ENCODE measurements around the gene KRTAP6-3. TPM values are rescaled to one million over a fixed set of nuclear protein-coding genes. Genes with fewer than 3 reads are reported as not detected.

KRTAP6-3 gene
- total RNA-seq (not detected), polyA plus RNA-seq (not detected)

- POLR2A ChIA-PET: no interaction called here
- Mint-ChIP-seq H3K36me3 (no peaks in the 10 kb centered on the region), H3K4me1 (no peaks in the 10 kb centered on the region), H3K9me3 (peaks cover 0 to 3% (median 2%) of the 10 kb centered on the region in 5 donors), H3K27ac (no peak within 1 kb of the TSS), H3K4me3 (no peak within 1 kb of the TSS), H3K27me3 (no peaks in the 10 kb centered on the region)
- no peaks in the 10 kb centered on the region for H3K27me3 ChIP-seq (ENCODE audit: insufficient read depth, low read length, poor library complexity, severe bottlenecking)
- no peaks in the 10 kb centered on the region for H3K9me3 ChIP-seq (ENCODE audit: low read length)
- H3K4me3 ChIP-seq (ENCODE audit: low read length): no peak within 1 kb of the TSS
- no peak for DNase-seq
- no peaks in the 10 kb centered on the region for H3K36me3 ChIP-seq (ENCODE audit: insufficient read depth, low read length)
- no peak within 1 kb of the TSS for H3K27ac ChIP-seq (ENCODE audit: low read depth, low read length)
- CTCF ChIA-PET: no interaction called here
- H3K4me1 ChIP-seq (ENCODE audit: insufficient read depth, low read length): no peaks in the 10 kb centered on the region
These were observed at the start of gene KRTAP6-3 for GRCh38 chr21:30592140-30592539. Gene KRTAP6-3, plus strand, starts transcription at chr21:30592440. Its CDS starts 6 bp downstream, at chr21:30592446.

GRCh38 chr21:30552782-30553181 is 39.5 kb upstream of the KRTAP6-3 start:
- peaks cover 0 to 2% of the 10 kb centered on the region in 2 donors for H3K27me3 Mint-ChIP-seq
- POLR2A ChIA-PET: no interaction called here
- no peaks in the 10 kb centered on the region for H3K27me3 ChIP-seq (ENCODE audit: insufficient read depth, low read length, poor library complexity, severe bottlenecking)
- CTCF ChIA-PET: no interaction called here
- no peaks in the 10 kb centered on the region for H3K4me1 Mint-ChIP-seq
- H3K4me3 Mint-ChIP-seq: no peak overlapping the region
- H3K9me3 Mint-ChIP-seq: peaks cover 4 to 30% (median 15%) of the 10 kb centered on the region in 5 donors
- H3K4me1 ChIP-seq (ENCODE audit: insufficient read depth, low read length): no peaks in the 10 kb centered on the region
- H3K27ac ChIP-seq (ENCODE audit: low read depth, low read length): no peak overlapping the region
- H3K9me3 ChIP-seq (ENCODE audit: low read length): no peaks in the 10 kb centered on the region
- DNase-seq: no peak
- no peaks in the 10 kb centered on the region for H3K36me3 Mint-ChIP-seq
- H3K27ac Mint-ChIP-seq: no peak overlapping the region
- H3K36me3 ChIP-seq (ENCODE audit: insufficient read depth, low read length): no peaks in the 10 kb centered on the region
- H3K4me3 ChIP-seq (ENCODE audit: low read length): no peak overlapping the region

DNA sequence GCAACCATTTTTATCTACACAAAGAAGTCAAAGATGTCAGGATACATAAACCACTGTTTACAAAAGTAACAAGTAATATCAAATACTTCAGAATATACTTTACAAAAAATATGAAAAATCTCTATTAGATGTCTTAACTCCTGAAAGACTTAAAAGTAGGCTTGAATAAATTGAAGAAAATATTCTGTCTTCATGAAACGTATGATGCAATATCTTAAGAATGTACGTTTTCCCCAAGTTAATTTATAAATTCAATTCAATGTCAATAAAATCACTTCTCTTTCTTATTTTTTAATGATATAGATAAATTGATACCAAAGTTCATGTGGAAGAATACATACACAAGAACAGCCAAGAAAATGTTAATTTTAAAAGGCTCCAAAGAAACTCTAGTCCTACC is 37.1 kb upstream of the KRTAP6-3 start:
- H3K4me1 ChIP-seq (ENCODE audit: insufficient read depth, low read length): no peaks in the 10 kb centered on the region
- Mint-ChIP-seq H3K4me1 (no peaks in the 10 kb centered on the region), H3K27ac (no peak overlapping the region), H3K4me3 (no peak overlapping the region), H3K9me3 (peaks cover 4 to 20% (median 10%) of the 10 kb centered on the region in 5 donors), H3K27me3 (peaks cover 0 to 2% of the 10 kb centered on the region in 2 donors), H3K36me3 (no peaks in the 10 kb centered on the region)
- ChIA-PET POLR2A (no interaction called here), CTCF (no interaction called here)
- no peaks in the 10 kb centered on the region for H3K36me3 ChIP-seq (ENCODE audit: insufficient read depth, low read length)
- no peak overlapping the region for H3K4me3 ChIP-seq (ENCODE audit: low read length)
- H3K9me3 ChIP-seq (ENCODE audit: low read length): no peaks in the 10 kb centered on the region
- DNase-seq: no peak
- no peak overlapping the region for H3K27ac ChIP-seq (ENCODE audit: low read depth, low read length)
- no peaks in the 10 kb centered on the region for H3K27me3 ChIP-seq (ENCODE audit: insufficient read depth, low read length, poor library complexity, severe bottlenecking)

- H3K36me3 ChIP-seq (ENCODE audit: insufficient read depth, low read length): no peaks in the 10 kb centered on the region
- H3K4me3 Mint-ChIP-seq: no peak within 1 kb of the TSS
- H3K36me3 Mint-ChIP-seq: no peaks in the 10 kb centered on the region
- ChIA-PET CTCF (no interaction called here), POLR2A (no interaction called here)
- DNase-seq: no peak
- H3K27me3 ChIP-seq (ENCODE audit: insufficient read depth, low read length, poor library complexity, severe bottlenecking): no peaks in the 10 kb centered on the region
- H3K27ac ChIP-seq (ENCODE audit: low read depth, low read length): no peak within 1 kb of the TSS
- no peak within 1 kb of the TSS for H3K4me3 ChIP-seq (ENCODE audit: low read length)
- H3K4me1 Mint-ChIP-seq: no peaks in the 10 kb centered on the region
- peaks cover 0 to 6% (median 0%) of the 10 kb centered on the region in 5 donors for H3K9me3 Mint-ChIP-seq
- no peaks in the 10 kb centered on the region for H3K9me3 ChIP-seq (ENCODE audit: low read length)
- H3K4me1 ChIP-seq (ENCODE audit: insufficient read depth, low read length): no peaks in the 10 kb centered on the region
- H3K27ac Mint-ChIP-seq: no peak within 1 kb of the TSS
- peaks cover 0 to 4% of the 10 kb centered on the region in 2 donors for H3K27me3 Mint-ChIP-seq
These were observed 30.9 kb upstream of the KRTAP6-3 start, which contains the start of gene KRTAP19-7 for GRCh38 chr21:30561264-30561895. Gene KRTAP19-7, minus strand, starts transcription at chr21:30561314. Its CDS starts 25 bp downstream, at chr21:30561289.

- Histone ChIP-seq H3K27me3 (ENCODE audit: insufficient read depth, low read length, poor library complexity, severe bottlenecking) (no peaks in the 10 kb centered on the region), H3K9me3 (ENCODE audit: low read length) (no peaks in the 10 kb centered on the region), H3K27ac (ENCODE audit: low read depth, low read length) (no peak overlapping the region), H3K4me1 (ENCODE audit: insufficient read depth, low read length) (no peaks in the 10 kb centered on the region), H3K36me3 (ENCODE audit: insufficient read depth, low read length) (no peaks in the 10 kb centered on the region), H3K4me3 (ENCODE audit: low read length) (no peak overlapping the region)
- no peak for DNase-seq
- Mint-ChIP-seq H3K27me3 (peaks cover 0 to 1% of the 10 kb centered on the region in 2 donors), H3K4me1 (no peaks in the 10 kb centered on the region), H3K27ac (no peak overlapping the region), H3K4me3 (no peak overlapping the region), H3K9me3 (peaks cover 0 to 5% (median 0%) of the 10 kb centered on the region in 5 donors), H3K36me3 (no peaks in the 10 kb centered on the region)
- CTCF ChIA-PET: no interaction called here
- POLR2A ChIA-PET: no interaction called here
These were observed 30.3 kb upstream of the KRTAP6-3 start for GRCh38 chr21:30561957-30562356.

- ChIA-PET POLR2A (no interaction called here), CTCF (no interaction called here)
- H3K9me3 Mint-ChIP-seq: peaks cover 0 to 5% (median 0%) of the 10 kb centered on the region in 5 donors
- Histone ChIP-seq H3K4me3 (ENCODE audit: low read length) (no peak overlapping the region), H3K9me3 (ENCODE audit: low read length) (no peaks in the 10 kb centered on the region), H3K27ac (ENCODE audit: low read depth, low read length) (no peak overlapping the region), H3K36me3 (ENCODE audit: insufficient read depth, low read length) (no peaks in the 10 kb centered on the region), H3K27me3 (ENCODE audit: insufficient read depth, low read length, poor library complexity, severe bottlenecking) (no peaks in the 10 kb centered on the region), H3K4me1 (ENCODE audit: insufficient read depth, low read length) (no peaks in the 10 kb centered on the region)
- no peak for DNase-seq
- H3K4me3 Mint-ChIP-seq: no peak overlapping the region
- H3K4me1 Mint-ChIP-seq: no peaks in the 10 kb centered on the region
- no peak overlapping the region for H3K27ac Mint-ChIP-seq
- no peaks in the 10 kb centered on the region for H3K36me3 Mint-ChIP-seq
- peaks cover 0 to 1% of the 10 kb centered on the region in 2 donors for H3K27me3 Mint-ChIP-seq
These were observed 29.2 kb upstream of the KRTAP6-3 start for GRCh38 chr21:30563072-30563471.

DNA sequence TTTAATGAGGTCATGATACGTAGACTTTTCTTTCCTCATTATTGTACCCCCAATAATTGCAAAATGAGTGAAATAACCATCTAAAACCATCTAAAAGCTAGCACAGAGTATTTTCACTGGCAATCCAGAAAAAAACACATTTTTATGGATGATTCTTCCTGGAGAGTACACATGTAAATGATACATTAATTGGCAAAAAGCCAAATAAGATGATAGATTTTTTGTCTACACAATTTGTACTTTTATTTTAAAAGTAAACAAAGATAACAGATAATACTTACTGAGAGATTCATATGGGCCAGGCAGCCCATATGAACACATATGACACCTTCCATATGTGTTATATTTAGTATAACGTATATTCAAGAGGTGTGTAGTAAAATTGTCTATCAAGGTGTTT is 28.6 kb upstream of the KRTAP6-3 start:
- H3K4me3 Mint-ChIP-seq: no peak overlapping the region
- peaks cover 0 to 5% (median 0%) of the 10 kb centered on the region in 5 donors for H3K9me3 Mint-ChIP-seq

GRCh38 chr21:30567617-30568016 is 24.6 kb upstream of the KRTAP6-3 start:
- no peak overlapping the region for H3K4me3 ChIP-seq (ENCODE audit: low read length)
- Mint-ChIP-seq H3K4me3 (no peak overlapping the region), H3K4me1 (no peaks in the 10 kb centered on the region), H3K36me3 (no peaks in the 10 kb centered on the region), H3K27ac (no peak overlapping the region), H3K9me3 (peaks cover 0 to 2% (median 0%) of the 10 kb centered on the region in 5 donors), H3K27me3 (no peaks in the 10 kb centered on the region)
- H3K27me3 ChIP-seq (ENCODE audit: insufficient read depth, low read length, poor library complexity, severe bottlenecking): no peaks in the 10 kb centered on the region
- H3K36me3 ChIP-seq (ENCODE audit: insufficient read depth, low read length): no peaks in the 10 kb centered on the region
- POLR2A ChIA-PET: no interaction called here
- no peak for DNase-seq
- H3K4me1 ChIP-seq (ENCODE audit: insufficient read depth, low read length): no peaks in the 10 kb centered on the region
- CTCF ChIA-PET: no interaction called here
- no peaks in the 10 kb centered on the region for H3K9me3 ChIP-seq (ENCODE audit: low read length)
- no peak overlapping the region for H3K27ac ChIP-seq (ENCODE audit: low read depth, low read length)

More for the DNA sequence above, 28.6 kb upstream of the KRTAP6-3 start:
- Histone ChIP-seq H3K27me3 (ENCODE audit: insufficient read depth, low read length, poor library complexity, severe bottlenecking) (no peaks in the 10 kb centered on the region), H3K36me3 (ENCODE audit: insufficient read depth, low read length) (no peaks in the 10 kb centered on the region), H3K9me3 (ENCODE audit: low read length) (no peaks in the 10 kb centered on the region), H3K4me1 (ENCODE audit: insufficient read depth, low read length) (no peaks in the 10 kb centered on the region), H3K27ac (ENCODE audit: low read depth, low read length) (no peak overlapping the region), H3K4me3 (ENCODE audit: low read length) (no peak overlapping the region)
- POLR2A ChIA-PET: no interaction called here
- H3K27ac Mint-ChIP-seq: no peak overlapping the region
- CTCF ChIA-PET: no interaction called here
- DNase-seq: no peak
- no peaks in the 10 kb centered on the region for H3K4me1 Mint-ChIP-seq
- peaks cover 0 to 1% of the 10 kb centered on the region in 2 donors for H3K27me3 Mint-ChIP-seq
- H3K36me3 Mint-ChIP-seq: no peaks in the 10 kb centered on the region

Measured in CD8-positive, alpha-beta memory T cell (primary cell).